Neuronal stem cell (in vitro differentiated cells): Measurements from ENCODE around the gene APOBEC3C. TPM values are rescaled to one million over a fixed set of nuclear protein-coding genes. Genes with fewer than 3 reads are reported as not detected.

Experiments
- DNase-seq: peaks from one replicate; pipeline ENCODE4 v3.0.0-alpha.2; 2013; ENCODE audit warnings: low spot score
- H2AFZ ChIP-seq: one replicate; pipeline ENCODE4 v1.6.1; 2013; ENCODE audit warnings: mild to moderate bottlenecking, low read length, inconsistent platforms
- H2AK5ac ChIP-seq: 2 replicates; pipeline ENCODE4 v1.6.1; 2013; ENCODE audit warnings: low read depth, mild to moderate bottlenecking, inconsistent platforms, low read length, moderate library complexity, mixed read lengths
- H2BK120ac ChIP-seq: 2 replicates; pipeline ENCODE4 v1.6.1; 2013; ENCODE audit warnings: low read depth, mild to moderate bottlenecking, inconsistent platforms, low read length, moderate library complexity, mixed read lengths
- H2BK12ac ChIP-seq: one replicate; pipeline ENCODE4 v1.6.1; 2013; ENCODE audit warnings: low read length, inconsistent platforms
- H2BK15ac ChIP-seq: 2 replicates; pipeline ENCODE4 v1.6.1; 2013; ENCODE audit warnings: mild to moderate bottlenecking, low read length, inconsistent platforms, mixed read lengths
- H2BK5ac ChIP-seq: one replicate; pipeline ENCODE4 v1.6.1; 2013; ENCODE audit warnings: inconsistent platforms, mild to moderate bottlenecking, low read length, moderate library complexity
- H3K14ac ChIP-seq: one replicate; pipeline ENCODE4 v1.6.1; 2013; ENCODE audit warnings: low read length, inconsistent platforms
- H3K18ac ChIP-seq: 2 replicates; pipeline ENCODE4 v1.6.1; 2013; ENCODE audit warnings: low read length, inconsistent platforms
- H3K23ac ChIP-seq: 2 replicates; pipeline ENCODE4 v1.6.1; 2013; ENCODE audit warnings: low read depth, mild to moderate bottlenecking, mixed read lengths, low read length, inconsistent platforms; ENCODE audit not compliant: poor library complexity
- H3K27ac ChIP-seq: replicated peaks from 3 replicates; pipeline ENCODE4 v1.5.1; 2013; ENCODE audit warnings: low read length, inconsistent platforms
- H3K27me3 ChIP-seq, 3 experiments: 2 replicates each; pipeline ENCODE4 v1.6.1; 2013; ENCODE audit warnings: low read length in 3 of 3, mild to moderate bottlenecking in 2 of 3, inconsistent platforms in 1 of 3, low read depth in 1 of 3, mixed read lengths in 1 of 3, moderate library complexity in 1 of 3; ENCODE audit not compliant: control insufficient read depth in 3 of 3, insufficient read depth in 3 of 3
- H3K36me3 ChIP-seq, 2 donors: replicated peaks in 1 of 2; 2 replicates each; pipeline ENCODE4 v1.6.1; 2013; ENCODE audit warnings: low read length in 2 of 2; ENCODE audit not compliant: control insufficient read depth in 2 of 2, insufficient read depth in 2 of 2
- H3K4ac ChIP-seq: 2 replicates; pipeline ENCODE4 v1.6.1; 2013; ENCODE audit warnings: inconsistent platforms, mild to moderate bottlenecking, low read length, moderate library complexity
- H3K4me1 ChIP-seq, 2 donors: 1 replicate in 1 of 2; 2 replicates in 1 of 2; pipeline ENCODE4 v1.6.1; 2013; ENCODE audit warnings: low read length in 2 of 2, low read depth in 1 of 2; ENCODE audit not compliant: control insufficient read depth in 2 of 2, insufficient read depth in 1 of 2
- H3K4me2 ChIP-seq: one replicate; pipeline ENCODE4 v1.6.1; 2013; ENCODE audit warnings: mild to moderate bottlenecking, low read length, inconsistent platforms; ENCODE audit not compliant: insufficient read depth, poor library complexity, severe bottlenecking
- H3K4me3 ChIP-seq, 2 donors: 2 replicates each; pipeline ENCODE4 v1.5.1; 2013; ENCODE audit warnings: low read length in 2 of 2, mild to moderate bottlenecking in 2 of 2, inconsistent platforms in 1 of 2, moderate library complexity in 1 of 2
- H3K79me1 ChIP-seq: one replicate; pipeline ENCODE4 v1.6.1; 2013; ENCODE audit warnings: low read depth, mild to moderate bottlenecking, inconsistent platforms, low read length, moderate library complexity
- H3K9ac ChIP-seq: one replicate; pipeline ENCODE4 v1.6.1; 2013; ENCODE audit warnings: mild to moderate bottlenecking, low read depth, low read length, inconsistent platforms; ENCODE audit not compliant: poor library complexity
- H3K9me3 ChIP-seq, 2 donors: replicated peaks in 1 of 2; 2 replicates each; pipeline versions ENCODE3 to v1.6.1; 2013; ENCODE audit warnings: low read length in 2 of 2, mild to moderate bottlenecking in 2 of 2, inconsistent platforms in 1 of 2, low read depth in 1 of 2, mixed read lengths in 1 of 2, moderate library complexity in 1 of 2; ENCODE audit not compliant: control insufficient read depth in 2 of 2, insufficient read depth in 1 of 2
- H4K8ac ChIP-seq: one replicate; pipeline ENCODE4 v1.6.1; 2013; ENCODE audit warnings: low read depth, mild to moderate bottlenecking, inconsistent platforms, low read length, moderate library complexity
- H4K91ac ChIP-seq: one replicate; pipeline ENCODE4 v1.6.1; 2013; ENCODE audit warnings: low read length, low read depth, mild to moderate bottlenecking, inconsistent platforms; ENCODE audit not compliant: poor library complexity
- whole genome bisulfite sequencing, 2 donors: extraction: QIAGEN DNeasy Blood & Tissue Kit; methylation state at CpG; one replicate each; pipeline ENCODE4 v1.1.7; 2013; ENCODE audit warnings: missing lambda C conversion rate in 2 of 2, mixed read lengths in 1 of 2; ENCODE audit not compliant: insufficient read length in 2 of 2, insufficient replicate concordance in 1 of 2; ENCODE audit errors: extremely low coverage in 2 of 2; 5-methylcytosine and 5-hydroxymethylcytosine counted together
- polyA plus RNA-seq, 2 experiments: library from polyadenylated mRNA; stranded (reverse); fragments of 200-250 nt; gene quantifications; one replicate each; pipeline ENCODE4 v1.2.3, GENCODE V29; 2013

Gene APOBEC3C
- polyA plus RNA-seq (2013, experiment 1 of 2) = 18.7 TPM
- polyA plus RNA-seq (2013, experiment 2 of 2) = 20.6 TPM

GRCh38 chr22:39013942-39014722, at the start of gene APOBEC3C:
TSS of gene APOBEC3C (plus strand) at chr22:39014257. CDS start at chr22:39014363, 106 bp downstream.
- peak; percentile 41 for DNase-seq
- no peaks in the 10 kb centered on the region for H3K36me3 ChIP-seq
- peak within 1 kb of the TSS; percentile 32 for H3K27ac ChIP-seq
- H2BK15ac ChIP-seq = peak within 1 kb of the TSS; percentile 97
- no CpG with 5 or more reads among the region's 18 CpGs for WGBS, 2 donors
- H3K27me3 ChIP-seq = no peaks in the 10 kb centered on the region
- H4K91ac ChIP-seq = no peak within 1 kb of the TSS
- no peak within 1 kb of the TSS for H4K8ac ChIP-seq
- peak within 1 kb of the TSS; percentile 49 for H3K4me2 ChIP-seq
- H3K4me1 ChIP-seq = peaks cover 20 to 21% of the 10 kb centered on the region in 2 donors
- H3K9me3 ChIP-seq = no peaks in the 10 kb centered on the region
- H3K14ac ChIP-seq = peak within 1 kb of the TSS; percentile 75
- peak within 1 kb of the TSS; percentile 87 for H2AFZ ChIP-seq
- no peaks in the 10 kb centered on the region for H3K79me1 ChIP-seq
- H3K4me3 ChIP-seq = peak within 1 kb of the TSS; percentile 8 to 54
- H2AK5ac ChIP-seq = peak within 1 kb of the TSS; percentile 91
- peak within 1 kb of the TSS; percentile 71 for H2BK5ac ChIP-seq
- H2BK120ac ChIP-seq = peak within 1 kb of the TSS; percentile 47
- peak within 1 kb of the TSS; percentile 84 for H2BK12ac ChIP-seq
- H3K23ac ChIP-seq = peak within 1 kb of the TSS; percentile 85
- H3K9ac ChIP-seq = peak within 1 kb of the TSS; percentile 63
- peak within 1 kb of the TSS; percentile 96 for H3K18ac ChIP-seq
- H3K4ac ChIP-seq = no peak within 1 kb of the TSS

- no peak for DNase-seq
- Histone ChIP-seq H4K8ac (no peak overlapping the region), H2BK15ac (peak overlapping the region; percentile 25), H3K4me3 (no peak overlapping the region), H3K9ac (no peak overlapping the region), H3K18ac (peak overlapping the region; percentile 64), H3K23ac (no peak overlapping the region), H3K36me3 (no peaks in the 10 kb centered on the region), H2BK120ac (no peak overlapping the region), H3K4me1 (peaks cover 0 to 10% of the 10 kb centered on the region in 2 donors), H3K27ac (no peak overlapping the region), H2BK5ac (peak overlapping the region; percentile 78), H3K4me2 (no peak overlapping the region), H3K79me1 (peaks cover 2% of the 10 kb centered on the region), H3K14ac (peak overlapping the region; percentile 8), H3K9me3 (no peaks in the 10 kb centered on the region), H3K27me3 (peaks cover 0 to 53% (median 0%) of the 10 kb centered on the region in 3 experiments), H2BK12ac (peak overlapping the region; percentile 22), H4K91ac (no peak overlapping the region), H2AK5ac (peak overlapping the region; percentile 86), H2AFZ (no peak overlapping the region), H3K4ac (peak overlapping the region; percentile 53)
- WGBS, 2 donors = no CpG with 5 or more reads among the region's 7 CpGs
Observed at GRCh38 chr22:38964306-38964705, 49.8 kb upstream of the APOBEC3C start.

DNA sequence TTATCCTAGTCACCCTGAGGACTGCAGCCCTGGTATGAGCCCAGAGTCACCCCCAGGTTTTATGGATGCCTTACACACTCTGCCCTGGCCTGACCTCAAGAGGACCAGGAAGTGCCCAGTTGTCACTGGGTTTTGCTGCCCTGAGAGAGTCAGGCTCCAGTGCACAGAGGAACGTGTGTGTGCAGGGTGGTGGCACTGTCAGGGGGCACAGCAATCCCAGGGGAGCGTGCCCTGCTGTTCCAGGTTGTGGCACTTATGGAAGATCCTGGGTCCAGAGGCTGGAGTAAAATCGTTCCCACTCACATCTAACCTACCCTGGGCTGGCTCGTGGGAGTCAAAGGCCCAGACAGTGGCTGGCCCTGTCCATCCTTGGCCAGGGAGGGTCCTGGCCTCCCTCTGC, 49.1 kb upstream of the APOBEC3C start:
- no peak overlapping the region for H3K27ac ChIP-seq
- H3K23ac ChIP-seq = no peak overlapping the region
- no peak overlapping the region for H3K4me2 ChIP-seq
- peak overlapping the region; percentile 25 for H2BK15ac ChIP-seq
- H3K36me3 ChIP-seq = no peaks in the 10 kb centered on the region
- no peak overlapping the region for H3K9ac ChIP-seq
- peak overlapping the region; percentile 73 for H2BK12ac ChIP-seq
- DNase-seq = no peak
- H2AK5ac ChIP-seq = peak overlapping the region; percentile 86
- H3K79me1 ChIP-seq = peaks cover 2% of the 10 kb centered on the region
- peaks cover 0 to 55% (median 0%) of the 10 kb centered on the region in 3 experiments for H3K27me3 ChIP-seq
- no peak overlapping the region for H2BK120ac ChIP-seq
- H3K4ac ChIP-seq = peak overlapping the region; percentile 17
- H4K8ac ChIP-seq = no peak overlapping the region
- H3K14ac ChIP-seq = peak overlapping the region; percentile 64
- H2BK5ac ChIP-seq = peak overlapping the region; percentile 78
- peak overlapping the region; percentile 76 for H3K18ac ChIP-seq
- H2AFZ ChIP-seq = no peak overlapping the region
- H3K4me1 ChIP-seq = peaks cover 0 to 10% of the 10 kb centered on the region in 2 donors
- H4K91ac ChIP-seq = no peak overlapping the region
- no CpG with 5 or more reads among the region's 4 CpGs for WGBS, 2 donors
- no peaks in the 10 kb centered on the region for H3K9me3 ChIP-seq
- no peak overlapping the region for H3K4me3 ChIP-seq

- Histone ChIP-seq H2BK5ac (no peak overlapping the region), H3K9ac (no peak overlapping the region), H3K14ac (peak overlapping the region; percentile 71), H3K27ac (no peak overlapping the region), H4K8ac (peak overlapping the region; percentile 82), H2AFZ (no peak overlapping the region), H3K23ac (no peak overlapping the region), H3K4me2 (no peak overlapping the region), H2AK5ac (peak overlapping the region; percentile 24), H3K36me3 (no peaks in the 10 kb centered on the region), H3K4me3 (no peak overlapping the region), H3K79me1 (peaks cover 2% of the 10 kb centered on the region), H4K91ac (no peak overlapping the region), H3K9me3 (no peaks in the 10 kb centered on the region), H3K27me3 (peaks cover 0 to 55% (median 0%) of the 10 kb centered on the region in 3 experiments), H3K4ac (no peak overlapping the region), H3K4me1 (peaks cover 0 to 10% of the 10 kb centered on the region in 2 donors), H3K18ac (peak overlapping the region; percentile 48), H2BK15ac (peak overlapping the region; percentile 74), H2BK120ac (no peak overlapping the region), H2BK12ac (no peak overlapping the region)
- WGBS, 2 donors = no CpG with 5 or more reads among the region's 14 CpGs
- no peak for DNase-seq
Observed at GRCh38 chr22:38965614-38966379, 48.3 kb upstream of the APOBEC3C start.
